AG09319 (cell line): Measurements from ENCODE around the gene TBC1D22A.

Source experiments
- DNase-seq: peaks from one replicate; pipeline ENCODE4 v3.0.0-alpha.2; 2010; ENCODE audit warnings: low read depth; ENCODE audit errors: extremely low read depth
- CTCF ChIP-seq: IDR thresholded peaks from 2 replicates; pipeline ENCODE4 v1.5.1; 2011; ENCODE audit warnings: low read depth, mild to moderate bottlenecking, inconsistent platforms, low read length, moderate library complexity

Gene TBC1D22A

GRCh38 chr22:46857142-46857884 lies 94.9 kb downstream of the TBC1D22A start:
- no peak for TF ChIP-seq CTCF
- no peak for DNase-seq

- DNase-seq: no peak
- no peak for TF ChIP-seq CTCF
Measured at GRCh38 chr22:46857885-46858143, 95.4 kb downstream of the TBC1D22A start.

GRCh38 chr22:46858181-46858771 lies 95.8 kb downstream of the TBC1D22A start:
- TF ChIP-seq CTCF: no peak
- DNase-seq: no peak

- TF ChIP-seq CTCF: no peak
- DNase-seq: no peak
Measured at GRCh38 chr22:46860562-46860961, 98.1 kb downstream of the TBC1D22A start.

GRCh38 chr22:46861468-46862367 lies 99.3 kb downstream of the TBC1D22A start:
- TF ChIP-seq CTCF: no peak
- DNase-seq: no peak

- TF ChIP-seq CTCF: no peak
- no peak for DNase-seq
Measured at GRCh38 chr22:46862418-46863324, 100.2 kb downstream of the TBC1D22A start.
